Fibroblast of lung (primary cell): ENCODE results near the gene IMPACT. TPM values are rescaled to one million over a fixed set of nuclear protein-coding genes. Genes with fewer than 3 reads are reported as not detected.

Experiments
- DNase-seq, 2 donors: peaks; one replicate each; pipeline versions ENCODE4 v3.0.0 to v3.0.0-alpha.2; 2010; ENCODE audit warnings: low read depth in 2 of 2
- H2AFZ ChIP-seq: 2 replicates; pipeline ENCODE4 v1.5.1; 2012; ENCODE audit warnings: low read length, control low read depth, inconsistent platforms
- H3K27ac ChIP-seq: 2 replicates; pipeline ENCODE4 v1.5.1; 2011; ENCODE audit warnings: low read length, control low read depth; ENCODE audit not compliant: insufficient read depth
- H3K27me3 ChIP-seq: 2 replicates; pipeline ENCODE4 v1.5.1; 2011; ENCODE audit warnings: mild to moderate bottlenecking, low read length; ENCODE audit not compliant: control insufficient read depth, insufficient read depth
- H3K36me3 ChIP-seq: 2 replicates; pipeline ENCODE4 v1.5.1; 2011; ENCODE audit warnings: low read length; ENCODE audit not compliant: control insufficient read depth, insufficient read depth
- H3K4me1 ChIP-seq: 2 replicates; pipeline ENCODE4 v1.5.1; 2011; ENCODE audit warnings: low read length; ENCODE audit not compliant: control insufficient read depth, insufficient read depth; ENCODE audit errors: extremely low read depth
- H3K4me2 ChIP-seq: 2 replicates; pipeline ENCODE4 v1.5.1; 2011; ENCODE audit warnings: low read length, control low read depth; ENCODE audit not compliant: insufficient read depth; ENCODE audit errors: extremely low read depth
- H3K4me3 ChIP-seq, 4 experiments: fragments of 200-600 bp in 1 of 4; sonication (generic) in 1 of 4; replicated peaks in 1 of 4; 2 replicates each; pipeline ENCODE4 v1.5.1; 2011 to 2016; ENCODE audit warnings: low read length in 4 of 4, low read depth in 3 of 4, mild to moderate bottlenecking in 3 of 4, control low read depth in 2 of 4, inconsistent platforms in 1 of 4, mixed read lengths in 1 of 4; ENCODE audit not compliant: insufficient read depth in 1 of 4; ENCODE audit errors: control extremely low read depth in 1 of 4
- H3K79me2 ChIP-seq: 2 replicates; pipeline ENCODE4 v1.5.1; 2012; ENCODE audit warnings: mild to moderate bottlenecking, low read length, inconsistent platforms; ENCODE audit not compliant: control insufficient read depth, insufficient read depth
- H3K9ac ChIP-seq: 2 replicates; pipeline ENCODE4 v1.5.1; 2011; ENCODE audit warnings: mild to moderate bottlenecking, low read length, control low read depth; ENCODE audit not compliant: insufficient read depth
- H3K9me3 ChIP-seq: 2 replicates; pipeline ENCODE4 v1.5.1; 2012; ENCODE audit warnings: low read depth, low read length; ENCODE audit not compliant: control insufficient read depth, insufficient read depth
- H4K20me1 ChIP-seq: 2 replicates; pipeline ENCODE4 v1.5.1; 2011; ENCODE audit warnings: low read length; ENCODE audit not compliant: control insufficient read depth, insufficient read depth; ENCODE audit errors: extremely low read depth
- CTCF ChIP-seq, 2 donors: IDR thresholded peaks in 1 of 2; conservative IDR thresholded peaks in 1 of 2; 1 replicate in 1 of 2; 2 replicates in 1 of 2; pipeline ENCODE4 v1.5.1; 2011 to 2012; ENCODE audit warnings: low read length in 2 of 2, control low read depth in 1 of 2, inconsistent platforms in 1 of 2, low read depth in 1 of 2, mild to moderate bottlenecking in 1 of 2
- EZH2 ChIP-seq: IDR thresholded peaks from 2 replicates; pipeline ENCODE4 v1.5.1; 2012; ENCODE audit warnings: low read length, control low read depth, mild to moderate bottlenecking; ENCODE audit errors: missing control alignments
- polyA plus RNA-seq, 2 donors: library from polyadenylated mRNA; depleted of rRNA in 1 of 2; stranded (reverse) in 1 of 2; unstranded in 1 of 2; fragments of >200 nt; gene quantifications; 2 replicates each; pipeline ENCODE4 v1.2.1, GENCODE V29; 2011 to 2012; ENCODE audit warnings: missing spikeins in 1 of 2
- total RNA-seq: library from RNA; depleted of rRNA; stranded (reverse); fragments of >200 nt; gene quantifications from 2 replicates; pipeline ENCODE4 v1.2.1, GENCODE V29; 2014

IMPACT gene
- total and polyA plus RNA-seq, 2 donors (not counting 1 experiment from before 2014, with no cell fraction given): 35.7 to 42.8 TPM

DNA sequence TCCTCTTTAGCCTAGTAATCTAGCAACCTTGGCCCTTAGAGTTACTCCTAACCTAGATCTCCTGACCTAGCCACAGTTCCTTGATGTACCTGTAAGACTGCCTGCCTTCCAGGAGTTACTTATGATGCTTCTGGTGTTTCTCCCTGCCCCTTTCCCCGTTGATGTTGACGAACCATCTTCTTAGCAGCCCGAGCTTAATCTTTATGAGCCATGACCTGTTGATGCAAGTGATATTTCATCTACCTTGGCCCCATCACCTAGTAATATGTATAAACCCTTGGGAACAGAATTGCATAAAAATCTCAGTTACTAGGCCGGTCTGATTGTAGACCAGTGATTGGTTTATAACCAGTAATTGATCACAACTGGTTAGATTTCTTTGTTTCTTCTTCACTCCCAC lies 2.7 kb downstream of the IMPACT start:
- Histone ChIP-seq H2AFZ (no peak overlapping the region), H3K9ac (no peak overlapping the region), H4K20me1 (no peaks in the 10 kb centered on the region), H3K4me3 (no peak overlapping the region), H3K27me3 (no peaks in the 10 kb centered on the region), H3K4me2 (no peak overlapping the region), H3K79me2 (peaks cover 2% of the 10 kb centered on the region), H3K9me3 (no peaks in the 10 kb centered on the region), H3K4me1 (no peaks in the 10 kb centered on the region), H3K27ac (no peak overlapping the region), H3K36me3 (peaks cover 1% of the 10 kb centered on the region)
- TF ChIP-seq EZH2 (no peak), CTCF (conservative IDR thresholded peaks at IDR 0.05 in 1 of 2, IDR thresholded peaks at IDR 0.05 in 1 of 2; ENCODE audit: low read depth in 1 of 2, low read length in 2 of 2) (no peak)
- no peak for DNase-seq

GRCh38 chr18:24432618-24433017 lies 6.1 kb downstream of the IMPACT start:
- Histone ChIP-seq H4K20me1 (no peaks in the 10 kb centered on the region), H2AFZ (no peak overlapping the region)
- DNase-seq: no peak

DNA sequence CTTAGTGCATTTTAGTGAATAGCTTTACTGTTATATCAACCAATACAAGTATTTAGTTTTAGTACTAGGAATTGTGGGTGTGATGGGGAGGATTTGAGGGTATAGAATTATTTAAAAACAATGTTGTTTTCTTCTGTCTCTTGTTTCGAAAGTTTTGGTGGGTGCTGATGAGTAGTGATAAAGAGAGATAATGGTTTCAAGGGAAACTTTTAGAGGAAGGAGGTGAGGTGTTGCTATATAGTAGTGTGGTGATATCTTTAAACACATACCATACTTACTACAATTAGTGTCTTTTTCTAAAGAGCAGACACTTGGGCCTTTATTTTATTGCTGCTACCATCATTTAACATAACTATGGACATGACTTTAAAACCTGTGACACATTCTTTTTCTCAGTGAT lies 10.5 kb downstream of the IMPACT start:
- Histone ChIP-seq H3K27me3 (no peaks in the 10 kb centered on the region), H3K9me3 (no peaks in the 10 kb centered on the region), H3K4me1 (no peaks in the 10 kb centered on the region), H3K9ac (no peak overlapping the region), H3K79me2 (no peaks in the 10 kb centered on the region), H3K4me2 (no peak overlapping the region), H4K20me1 (no peaks in the 10 kb centered on the region), H2AFZ (no peak overlapping the region), H3K36me3 (no peaks in the 10 kb centered on the region), H3K4me3 (no peak overlapping the region), H3K27ac (no peak overlapping the region)
- no peak for TF ChIP-seq CTCF (conservative IDR thresholded peaks at IDR 0.05 in 1 of 2, IDR thresholded peaks at IDR 0.05 in 1 of 2; ENCODE audit: low read depth in 1 of 2, low read length in 2 of 2)
- TF ChIP-seq EZH2: no peak
- no peak for DNase-seq

More at GRCh38 chr18:24432618-24433017, 6.1 kb downstream of the IMPACT start:
- Histone ChIP-seq H3K27ac (no peak overlapping the region), H3K4me1 (no peaks in the 10 kb centered on the region), H3K36me3 (peaks cover 1% of the 10 kb centered on the region), H3K9ac (no peak overlapping the region), H3K4me3 (no peak overlapping the region), H3K79me2 (no peaks in the 10 kb centered on the region), H3K4me2 (no peak overlapping the region), H3K9me3 (no peaks in the 10 kb centered on the region), H3K27me3 (no peaks in the 10 kb centered on the region)
- TF ChIP-seq CTCF (conservative IDR thresholded peaks at IDR 0.05 in 1 of 2, IDR thresholded peaks at IDR 0.05 in 1 of 2; ENCODE audit: low read depth in 1 of 2, low read length in 2 of 2) (no peak), EZH2 (no peak)
